Measurements from ENCODE around the gene IL6R.

DNA sequence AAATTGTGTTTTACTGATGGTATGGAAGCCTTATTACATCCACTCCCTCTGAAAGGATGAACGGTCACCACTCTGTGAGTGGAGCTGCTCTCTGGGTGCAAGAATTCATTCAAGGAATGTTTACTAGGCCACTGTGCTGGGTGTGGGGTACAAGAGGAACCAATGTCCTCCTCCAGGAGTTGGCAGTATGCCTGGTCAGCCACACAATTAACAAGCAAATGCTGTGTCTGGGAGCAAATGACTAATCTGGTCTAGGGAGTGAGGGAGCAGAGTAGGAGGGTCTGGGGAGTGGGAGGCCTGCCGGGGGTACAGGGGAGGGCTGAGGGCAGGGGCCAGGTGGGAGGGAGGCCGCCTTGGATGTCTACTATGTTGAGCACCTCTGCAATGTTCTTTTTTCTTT is 69.7 kb downstream of the IL6R start:
- TF ChIP-seq, protein P1, sequence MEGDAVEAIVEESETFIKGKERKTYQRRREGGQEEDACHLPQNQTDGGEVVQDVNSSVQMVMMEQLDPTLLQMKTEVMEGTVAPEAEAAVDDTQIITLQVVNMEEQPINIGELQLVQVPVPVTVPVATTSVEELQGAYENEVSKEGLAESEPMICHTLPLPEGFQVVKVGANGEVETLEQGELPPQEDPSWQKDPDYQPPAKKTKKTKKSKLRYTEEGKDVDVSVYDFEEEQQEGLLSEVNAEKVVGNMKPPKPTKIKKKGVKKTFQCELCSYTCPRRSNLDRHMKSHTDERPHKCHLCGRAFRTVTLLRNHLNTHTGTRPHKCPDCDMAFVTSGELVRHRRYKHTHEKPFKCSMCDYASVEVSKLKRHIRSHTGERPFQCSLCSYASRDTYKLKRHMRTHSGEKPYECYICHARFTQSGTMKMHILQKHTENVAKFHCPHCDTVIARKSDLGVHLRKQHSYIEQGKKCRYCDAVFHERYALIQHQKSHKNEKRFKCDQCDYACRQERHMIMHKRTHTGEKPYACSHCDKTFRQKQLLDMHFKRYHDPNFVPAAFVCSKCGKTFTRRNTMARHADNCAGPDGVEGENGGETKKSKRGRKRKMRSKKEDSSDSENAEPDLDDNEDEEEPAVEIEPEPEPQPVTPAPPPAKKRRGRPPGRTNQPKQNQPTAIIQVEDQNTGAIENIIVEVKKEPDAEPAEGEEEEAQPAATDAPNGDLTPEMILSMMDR (IDR thresholded peaks at IDR 0.05; ENCODE audit: low read depth, low read length): no peak
- TF ChIP-seq, protein P2, sequence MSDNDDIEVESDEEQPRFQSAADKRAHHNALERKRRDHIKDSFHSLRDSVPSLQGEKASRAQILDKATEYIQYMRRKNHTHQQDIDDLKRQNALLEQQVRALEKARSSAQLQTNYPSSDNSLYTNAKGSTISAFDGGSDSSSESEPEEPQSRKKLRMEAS (IDR thresholded peaks at IDR 0.05; ENCODE audit: low read depth, low read length): no peak
- TF ChIP-seq MYC (IDR thresholded peaks at IDR 0.05; ENCODE audit: low read depth, low read length) (no peak), POLR2A (IDR thresholded peaks at IDR 0.05; ENCODE audit: extremely low read depth, insufficient read length) (no peak)

Data from NB4 (cell line).